Lower leg skin (tissue), 3 donors: ENCODE data around the gene GPR155.

Experiments
- POLR2A ChIP-seq, 2 donors: fragments of 450-650 bp; IDR thresholded peaks; one replicate each; pipeline ENCODE4 v1.6.1; 2016 to 2017; ENCODE audit warnings: antibody characterized with exemption in 2 of 2, mild to moderate bottlenecking in 1 of 2, moderate library complexity in 1 of 2
- TF ChIP-seq, protein P1 (sequence below), 3 donors: fragments of 450-650 bp; IDR thresholded peaks; one replicate each; pipeline ENCODE4 v1.5.1; 2016; ENCODE audit warnings: antibody characterized with exemption in 3 of 3, mild to moderate bottlenecking in 3 of 3, moderate library complexity in 2 of 3

GRCh38 chr2:174516501-174517378, 29.9 kb upstream of the GPR155 start:
- TF ChIP-seq, protein P1, sequence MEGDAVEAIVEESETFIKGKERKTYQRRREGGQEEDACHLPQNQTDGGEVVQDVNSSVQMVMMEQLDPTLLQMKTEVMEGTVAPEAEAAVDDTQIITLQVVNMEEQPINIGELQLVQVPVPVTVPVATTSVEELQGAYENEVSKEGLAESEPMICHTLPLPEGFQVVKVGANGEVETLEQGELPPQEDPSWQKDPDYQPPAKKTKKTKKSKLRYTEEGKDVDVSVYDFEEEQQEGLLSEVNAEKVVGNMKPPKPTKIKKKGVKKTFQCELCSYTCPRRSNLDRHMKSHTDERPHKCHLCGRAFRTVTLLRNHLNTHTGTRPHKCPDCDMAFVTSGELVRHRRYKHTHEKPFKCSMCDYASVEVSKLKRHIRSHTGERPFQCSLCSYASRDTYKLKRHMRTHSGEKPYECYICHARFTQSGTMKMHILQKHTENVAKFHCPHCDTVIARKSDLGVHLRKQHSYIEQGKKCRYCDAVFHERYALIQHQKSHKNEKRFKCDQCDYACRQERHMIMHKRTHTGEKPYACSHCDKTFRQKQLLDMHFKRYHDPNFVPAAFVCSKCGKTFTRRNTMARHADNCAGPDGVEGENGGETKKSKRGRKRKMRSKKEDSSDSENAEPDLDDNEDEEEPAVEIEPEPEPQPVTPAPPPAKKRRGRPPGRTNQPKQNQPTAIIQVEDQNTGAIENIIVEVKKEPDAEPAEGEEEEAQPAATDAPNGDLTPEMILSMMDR (IDR thresholded peaks at IDR 0.05): no peak
- no peak for TF ChIP-seq POLR2A (IDR thresholded peaks at IDR 0.05)
